ENCODE data around the gene GINS1. TPM values are rescaled to one million over a fixed set of nuclear protein-coding genes. Genes with fewer than 3 reads are reported as not detected.

Gene GINS1
- 0.40 TPM in 1 of 2 replicates, not detected in the other for polyA plus RNA-seq

GRCh38 chr20:25407311-25408169, at the start of gene GINS1:
Gene GINS1, plus strand, starts transcription at chr20:25407673. Its CDS starts 148 bp downstream, at chr20:25407821.

DNA sequence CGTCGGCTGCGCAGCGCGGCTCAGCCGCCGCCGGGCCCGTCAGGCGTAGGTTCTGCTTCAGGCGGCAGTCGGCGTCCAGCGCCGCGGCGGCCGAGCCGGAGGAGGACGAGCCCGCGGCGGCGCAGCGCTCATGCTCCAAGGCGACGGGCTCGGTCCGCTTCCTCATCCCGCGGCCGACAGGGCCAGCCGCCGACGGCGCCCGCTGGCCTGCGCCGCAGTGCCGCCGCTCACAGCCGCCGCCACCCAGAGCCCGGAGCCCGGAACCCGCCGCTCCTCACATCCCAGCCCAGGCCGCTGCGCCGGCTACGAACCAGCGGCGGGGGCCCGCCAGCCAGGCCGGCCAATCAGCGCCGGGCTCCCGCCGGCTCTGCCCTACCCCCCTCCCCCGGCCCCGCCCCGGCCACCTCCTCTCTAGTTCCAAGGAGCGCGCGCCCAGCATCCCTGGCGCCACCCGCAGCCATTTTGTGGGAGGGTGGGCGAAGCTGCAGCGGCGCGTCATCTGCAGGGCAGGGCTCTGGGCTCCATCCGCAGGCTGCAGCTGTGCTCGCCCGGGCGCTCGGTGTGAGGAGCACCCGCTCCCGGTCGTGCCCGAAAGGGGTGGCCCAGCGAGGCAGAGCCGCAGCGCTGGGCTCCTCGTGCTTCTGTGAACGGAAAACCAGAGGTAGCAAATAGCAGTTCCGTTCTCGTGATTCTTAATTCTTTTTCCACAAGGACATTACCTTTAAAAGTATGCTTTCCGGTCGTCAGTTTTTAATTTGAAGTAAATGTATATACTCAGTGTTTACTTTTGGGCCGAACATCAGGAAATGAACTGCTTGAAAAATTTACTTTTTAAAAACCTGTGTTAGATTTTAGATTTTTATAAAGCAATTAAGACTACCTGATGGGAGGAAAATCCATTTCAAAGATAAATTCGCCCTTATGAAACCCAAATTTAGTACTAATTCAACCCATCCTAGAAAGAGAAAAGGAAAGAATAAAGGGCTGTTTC, 16.6 kb upstream of the GINS1 start, which contains the start of gene ABHD12:
Gene ABHD12 (minus strand): TSS at position 298 of the 991 bp plus-strand sequence. CDS start 132 bp downstream, at position 166.

Other genes starting within 250 kb of the GINS1 start
- 9.9 and 14.3 TPM in 2 replicates for gene ENTPD6, start 212.0 kb upstream of the GINS1 start, polyA plus RNA-seq
- gene PYGB, start 159.6 kb upstream of the GINS1 start, polyA plus RNA-seq = 5.8 and 8.0 TPM in 2 replicates
- 28.3 and 46.4 TPM in 2 replicates for gene ABHD12, start 16.8 kb upstream of the GINS1 start, polyA plus RNA-seq
- gene NINL, start 177.9 kb downstream of the GINS1 start, polyA plus RNA-seq = 0.27 and 1.1 TPM in 2 replicates
- gene NANP, start 216.3 kb downstream of the GINS1 start, polyA plus RNA-seq = 0.69 and 0.93 TPM in 2 replicates

Data from Purkinje cell (primary cell).